K562 (cell line): ENCODE data around the gene RERE. TPM values are rescaled to one million over a fixed set of nuclear protein-coding genes. Genes with fewer than 3 reads are reported as not detected.
A peak's percentile ranks its signal among the peaks of the same experiment; 100 is the strongest.

ENCODE experiments used
- ATF3 ChIP-seq, 2 experiments: fragments of 450-650 bp in 1 of 2; sonication (generic) in 1 of 2; formaldehyde crosslinking in 1 of 2; IDR thresholded peaks in 1 of 2; conservative IDR thresholded peaks in 1 of 2; 2 replicates each; pipeline versions ENCODE4 v1.6.1 to v1.8.1; 2016 to 2023; ENCODE audit warnings: mild to moderate bottlenecking in 2 of 2, moderate library complexity in 2 of 2, inconsistent platforms in 1 of 2, missing genetic modification reagents in 1 of 2
- CCNT2 ChIP-seq: IDR thresholded peaks from 2 replicates; pipeline ENCODE4 v1.6.1; 2011; ENCODE audit warnings: borderline replicate concordance, low read depth, mild to moderate bottlenecking, moderate library complexity, mixed read lengths, low read length; ENCODE audit not compliant: insufficient read length; ENCODE audit errors: extremely low read depth
- CREB1 ChIP-seq, 2 experiments: sonication (generic) in 1 of 2; formaldehyde crosslinking in 1 of 2; IDR thresholded peaks; 2 replicates each; pipeline versions ENCODE4 v1.6.1 to v1.8.0; 2012 to 2022; ENCODE audit warnings: inconsistent platforms in 1 of 2, mild to moderate bottlenecking in 1 of 2, missing genetic modification reagents in 1 of 2, moderate library complexity in 1 of 2
- CREM ChIP-seq: IDR thresholded peaks from 2 replicates; pipeline ENCODE4 v1.6.1; 2014; ENCODE audit warnings: antibody characterized with exemption, low read depth
- CTBP1 ChIP-seq: fragments of 450-650 bp; IDR thresholded peaks from 2 replicates; pipeline ENCODE4 v1.6.1; 2016; ENCODE audit warnings: borderline replicate concordance
- FOXM1 ChIP-seq, 2 experiments: fragments of 450-650 bp in 1 of 2; sonication (generic) in 1 of 2; formaldehyde crosslinking in 1 of 2; IDR thresholded peaks; 2 replicates each; pipeline versions ENCODE4 v1.6.1 to v1.9.0; 2017 to 2022; ENCODE audit warnings: low read depth in 2 of 2, mild to moderate bottlenecking in 2 of 2, missing genetic modification reagents in 1 of 2, moderate library complexity in 1 of 2
- FUS ChIP-seq: fragments of 200-400 bp; formaldehyde crosslinking; optimal IDR thresholded peaks from 2 replicates; pipeline ENCODE3; 2017; ENCODE audit warnings: low read depth, low read length
- HMGN3 ChIP-seq: IDR thresholded peaks from 2 replicates; pipeline ENCODE4 v1.6.1; 2011; ENCODE audit warnings: borderline replicate concordance, low read depth, mild to moderate bottlenecking, mixed read lengths, low read length; ENCODE audit not compliant: insufficient read length; ENCODE audit errors: extremely low read depth
- L3MBTL2 ChIP-seq: fragments of 450-650 bp; IDR thresholded peaks from 2 replicates; pipeline ENCODE4 v1.6.1; 2016; ENCODE audit warnings: mild to moderate bottlenecking, moderate library complexity
- MAFG ChIP-seq: fragments of 450-650 bp; conservative IDR thresholded peaks from 2 replicates; pipeline ENCODE4 v1.6.1; 2016; ENCODE audit warnings: missing genetic modification characterization, missing compliant biosample characterization
- MAZ ChIP-seq, 2 experiments: fragments of 450-650 bp in 1 of 2; sonication (generic) in 1 of 2; formaldehyde crosslinking; IDR thresholded peaks in 1 of 2; conservative IDR thresholded peaks in 1 of 2; 2 replicates each; pipeline versions ENCODE4 v1.4.0 to v1.5.0; 2020; ENCODE audit warnings: mild to moderate bottlenecking in 1 of 2, missing genetic modification reagents in 1 of 2
- RBM25 ChIP-seq: fragments of 200-400 bp; formaldehyde crosslinking; IDR thresholded peaks from 2 replicates; pipeline ENCODE4 v1.6.1; 2018; ENCODE audit warnings: low read length, low read depth, moderate library complexity; ENCODE audit not compliant: severe bottlenecking
- SMARCE1 ChIP-seq: fragments of 450-650 bp; IDR thresholded peaks from 2 replicates; pipeline ENCODE4 v1.7.1; 2016; ENCODE audit warnings: mild to moderate bottlenecking
- TOE1 ChIP-seq, 2 experiments: fragments of 450-650 bp in 1 of 2; sonication (generic) in 1 of 2; formaldehyde crosslinking in 1 of 2; IDR thresholded peaks; 2 replicates each; pipeline versions ENCODE4 v1.7.1 to v1.8.0; 2016 to 2022; ENCODE audit warnings: borderline replicate concordance in 2 of 2, mild to moderate bottlenecking in 2 of 2, antibody characterized with exemption in 1 of 2, inconsistent platforms in 1 of 2, low read depth in 1 of 2, missing genetic modification reagents in 1 of 2, moderate library complexity in 1 of 2
- TRIM28 ChIP-seq: fragments of 450-650 bp; IDR thresholded peaks from 2 replicates; pipeline ENCODE4 v1.6.1; 2017
- polyA plus RNA-seq, 8 experiments: library from polyadenylated mRNA; depleted of rRNA in 4 of 8; stranded (reverse) in 5 of 8; unstranded in 3 of 8; fragments of >200 nt; fragmentation: Nextera tagmentation in 2 of 8; fragmentation: Illumina TruSeq in 1 of 8; extraction: Ambion mirVana in 2 of 8; extraction: Trizol in 1 of 8; gene quantifications; 2 replicates each; pipeline versions ENCODE4 v1.2.1 to v1.2.3, GENCODE V29; 2011 to 2014; ENCODE audit warnings: inconsistent platforms in 1 of 8, missing spikeins in 1 of 8
- total RNA-seq, 7 experiments: library from RNA; depleted of rRNA in 6 of 7; stranded (reverse); fragments of >200 nt in 6 of 7; fragmentation: Illumina TruSeq in 2 of 7; extraction: Trizol in 2 of 7; gene quantifications; 2 replicates each; pipeline versions ENCODE4 v1.2.1 to v1.2.3, GENCODE V29; 2011 to 2021; ENCODE audit warnings: low replicate concordance in 1 of 7
- TF ChIP-seq, protein P1 (sequence below), 2 experiments: IDR thresholded peaks; 2 replicates each; pipeline ENCODE4 v1.6.1; 2011; ENCODE audit warnings: borderline replicate concordance in 1 of 2, control low read depth in 1 of 2, low read depth in 1 of 2, low read length in 1 of 2, mild to moderate bottlenecking in 1 of 2, mixed read lengths in 1 of 2, moderate library complexity in 1 of 2; ENCODE audit not compliant: insufficient read depth in 1 of 2, insufficient read length in 1 of 2, poor library complexity in 1 of 2, severe bottlenecking in 1 of 2; ENCODE audit errors: extremely low read depth in 1 of 2
- TF ChIP-seq, protein P2 (sequence below): fragments of 250-450 bp; sonication (Bioruptor Pico); IDR thresholded peaks from 2 replicates; pipeline ENCODE4 v1.8.0; 2022; ENCODE audit warnings: inconsistent platforms
- TF ChIP-seq, protein P3 (sequence below): fragments of 250-450 bp; sonication (Bioruptor Pico); IDR thresholded peaks from 2 replicates; pipeline ENCODE4 v1.8.0; 2022; ENCODE audit warnings: moderate library complexity, mild to moderate bottlenecking, inconsistent platforms

RERE gene
- total and polyA plus RNA-seq, 9 of the 15 experiments (the other 6 are each of a cell fraction or from before 2014, with no cell fraction given), result 3.0 to 51.5 (median 13.4) TPM

GRCh38 chr1:8317647-8318381 is 499.6 kb downstream of the RERE start, which contains the start of gene SLC45A1 (continued):
- TF ChIP-seq ATF3 (IDR thresholded peaks at IDR 0.05) (peak; percentile 27; the same call in 1 of the 2 replicates), ATF3 (CRISPR knock-in tag; conservative IDR thresholded peaks at IDR 0.05) (no peak), FUS (peak; percentile 78), CCNT2 (peak; percentile 85), CREB1 (IDR thresholded peaks at IDR 0.05) (peak; percentile 90), CREB1 (CRISPR knock-in tag; IDR thresholded peaks at IDR 0.05) (peak; percentile 86), HMGN3 (peak; percentile 88), CREM (peak; percentile 96), RBM25 (peak; percentile 45), SMARCE1 (no peak), MAZ (CRISPR knock-in tag; conservative IDR thresholded peaks at IDR 0.05 in 1 of 2, IDR thresholded peaks at IDR 0.05 in 1 of 2) (peak in 1 of 2 experiments; percentile 68; a peak in 2 of 4 replicates), TOE1 (IDR thresholded peaks at IDR 0.05; ENCODE audit: borderline replicate concordance) (peak; percentile 15; the same call in 1 of the 2 replicates), TOE1 (CRISPR knock-in tag; IDR thresholded peaks at IDR 0.05; ENCODE audit: borderline replicate concordance, low read depth) (no peak), L3MBTL2 (peak; percentile 94), FOXM1 (IDR thresholded peaks at IDR 0.05; ENCODE audit: low read depth) (no peak), FOXM1 (CRISPR knock-in tag; IDR thresholded peaks at IDR 0.05; ENCODE audit: low read depth) (0 out of 2 replicates have a peak, but pooled peaks have one; percentile 36), CTBP1 (peak; percentile 95), TRIM28 (no peak), MAFG (tag) (no peak)
- TF ChIP-seq, protein P1, sequence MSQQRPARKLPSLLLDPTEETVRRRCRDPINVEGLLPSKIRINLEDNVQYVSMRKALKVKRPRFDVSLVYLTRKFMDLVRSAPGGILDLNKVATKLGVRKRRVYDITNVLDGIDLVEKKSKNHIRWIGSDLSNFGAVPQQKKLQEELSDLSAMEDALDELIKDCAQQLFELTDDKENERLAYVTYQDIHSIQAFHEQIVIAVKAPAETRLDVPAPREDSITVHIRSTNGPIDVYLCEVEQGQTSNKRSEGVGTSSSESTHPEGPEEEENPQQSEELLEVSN (IDR thresholded peaks at IDR 0.05; ENCODE audit: borderline replicate concordance in 1 of 2, extremely low read depth in 1 of 2, insufficient read depth in 1 of 2, insufficient read length in 1 of 2, low read depth in 1 of 2, low read length in 1 of 2, poor library complexity in 1 of 2, severe bottlenecking in 1 of 2), result peak; percentile 71 to 93
- TF ChIP-seq, protein P2, sequence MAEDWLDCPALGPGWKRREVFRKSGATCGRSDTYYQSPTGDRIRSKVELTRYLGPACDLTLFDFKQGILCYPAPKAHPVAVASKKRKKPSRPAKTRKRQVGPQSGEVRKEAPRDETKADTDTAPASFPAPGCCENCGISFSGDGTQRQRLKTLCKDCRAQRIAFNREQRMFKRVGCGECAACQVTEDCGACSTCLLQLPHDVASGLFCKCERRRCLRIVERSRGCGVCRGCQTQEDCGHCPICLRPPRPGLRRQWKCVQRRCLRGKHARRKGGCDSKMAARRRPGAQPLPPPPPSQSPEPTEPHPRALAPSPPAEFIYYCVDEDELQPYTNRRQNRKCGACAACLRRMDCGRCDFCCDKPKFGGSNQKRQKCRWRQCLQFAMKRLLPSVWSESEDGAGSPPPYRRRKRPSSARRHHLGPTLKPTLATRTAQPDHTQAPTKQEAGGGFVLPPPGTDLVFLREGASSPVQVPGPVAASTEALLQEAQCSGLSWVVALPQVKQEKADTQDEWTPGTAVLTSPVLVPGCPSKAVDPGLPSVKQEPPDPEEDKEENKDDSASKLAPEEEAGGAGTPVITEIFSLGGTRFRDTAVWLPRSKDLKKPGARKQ (CRISPR knock-in tag), result 0 out of 2 replicates have a peak, but pooled peaks have one; percentile 82
- TF ChIP-seq, protein P3, sequence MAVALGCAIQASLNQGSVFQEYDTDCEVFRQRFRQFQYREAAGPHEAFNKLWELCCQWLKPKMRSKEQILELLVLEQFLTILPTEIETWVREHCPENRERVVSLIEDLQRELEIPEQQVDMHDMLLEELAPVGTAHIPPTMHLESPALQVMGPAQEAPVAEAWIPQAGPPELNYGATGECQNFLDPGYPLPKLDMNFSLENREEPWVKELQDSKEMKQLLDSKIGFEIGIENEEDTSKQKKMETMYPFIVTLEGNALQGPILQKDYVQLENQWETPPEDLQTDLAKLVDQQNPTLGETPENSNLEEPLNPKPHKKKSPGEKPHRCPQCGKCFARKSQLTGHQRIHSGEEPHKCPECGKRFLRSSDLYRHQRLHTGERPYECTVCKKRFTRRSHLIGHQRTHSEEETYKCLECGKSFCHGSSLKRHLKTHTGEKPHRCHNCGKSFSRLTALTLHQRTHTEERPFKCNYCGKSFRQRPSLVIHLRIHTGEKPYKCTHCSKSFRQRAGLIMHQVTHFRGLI (CRISPR knock-in tag), result no peak
